Measurements from ENCODE around the gene MPP4. TPM values are rescaled to one million over a fixed set of nuclear protein-coding genes. Genes with fewer than 3 reads are reported as not detected.

Gene MPP4
- total and polyA plus RNA-seq, 2 donors, result 0.05 to 0.16 TPM

DNA sequence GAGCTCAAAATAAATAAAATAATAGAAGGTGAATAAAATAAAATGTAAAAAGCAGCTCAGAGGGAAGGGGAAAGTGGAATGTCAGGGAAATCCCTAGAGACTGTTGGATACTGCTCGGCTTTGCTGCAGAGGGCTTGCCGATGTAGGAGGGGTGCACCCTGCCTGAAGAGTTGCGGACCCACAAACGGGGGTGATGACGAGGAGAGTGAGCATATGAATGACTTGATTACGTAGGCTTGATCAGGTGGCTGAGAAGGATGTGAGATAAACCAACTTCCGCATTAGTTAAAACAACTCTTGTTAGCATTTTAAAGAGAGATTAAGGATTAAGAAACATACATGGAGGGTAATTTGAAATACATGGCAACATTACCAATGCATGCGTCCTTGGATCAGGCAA lies 34.1 kb downstream of the MPP4 start:
- Histone ChIP-seq H3K4me3 (ENCODE audit: low read length in 2 of 2) (no peak overlapping the region), H3K27me3 (ENCODE audit: control insufficient read depth in 2 of 2, insufficient read depth in 1 of 2, low read length in 1 of 2) (no peaks in the 10 kb centered on the region), H3K4me1 (ENCODE audit: control insufficient read depth in 2 of 2, insufficient read depth in 2 of 2, low read length in 2 of 2) (no peaks in the 10 kb centered on the region), H3K9me3 (ENCODE audit: control insufficient read depth in 2 of 2, insufficient read depth in 1 of 2, low read length in 1 of 2) (no peaks in the 10 kb centered on the region), H3K36me3 (ENCODE audit: control insufficient read depth in 2 of 2, insufficient read depth in 2 of 2, low read length in 1 of 2) (no peaks in the 10 kb centered on the region), H3K27ac (ENCODE audit: low read depth in 1 of 2, low read length in 1 of 2) (no peak overlapping the region)
- no peak for DNase-seq (ENCODE audit: low read depth in 6 of 9, low spot score in 9 of 9)
- WGBS, result 97% methylated on average over 8 of the region's 8 CpGs

DNA sequence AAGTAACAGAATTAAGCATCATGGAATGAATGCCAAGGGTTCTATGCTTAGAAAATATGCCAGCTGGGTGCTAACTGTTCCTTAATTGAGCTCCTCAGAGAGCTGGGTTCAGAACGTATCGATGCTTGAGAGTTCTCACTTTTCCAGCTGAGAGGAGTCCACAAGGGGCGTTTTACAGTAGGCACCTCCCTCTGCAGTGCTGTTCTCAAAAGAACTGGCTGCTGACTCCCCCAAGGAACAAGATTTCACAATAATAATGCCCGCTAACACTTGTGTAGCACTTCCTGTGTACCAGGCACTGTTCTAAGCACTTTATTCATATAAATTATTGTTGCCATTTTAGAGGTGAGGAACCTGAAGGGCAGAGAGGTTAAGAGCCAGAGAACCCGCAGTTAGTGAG lies 37.1 kb downstream of the MPP4 start:
- Histone ChIP-seq H3K27me3 (ENCODE audit: control insufficient read depth in 2 of 2, insufficient read depth in 1 of 2, low read length in 1 of 2) (no peaks in the 10 kb centered on the region), H3K9me3 (ENCODE audit: control insufficient read depth in 2 of 2, insufficient read depth in 1 of 2, low read length in 1 of 2) (no peaks in the 10 kb centered on the region), H3K4me1 (ENCODE audit: control insufficient read depth in 2 of 2, insufficient read depth in 2 of 2, low read length in 2 of 2) (no peaks in the 10 kb centered on the region), H3K36me3 (ENCODE audit: control insufficient read depth in 2 of 2, insufficient read depth in 2 of 2, low read length in 1 of 2) (no peaks in the 10 kb centered on the region), H3K27ac (ENCODE audit: low read depth in 1 of 2, low read length in 1 of 2) (no peak overlapping the region), H3K4me3 (ENCODE audit: low read length in 2 of 2) (no peak overlapping the region)
- DNase-seq (ENCODE audit: low read depth in 6 of 9, low spot score in 9 of 9), result no peak
- 82% methylated on average over 5 of the region's 5 CpGs for WGBS

DNA sequence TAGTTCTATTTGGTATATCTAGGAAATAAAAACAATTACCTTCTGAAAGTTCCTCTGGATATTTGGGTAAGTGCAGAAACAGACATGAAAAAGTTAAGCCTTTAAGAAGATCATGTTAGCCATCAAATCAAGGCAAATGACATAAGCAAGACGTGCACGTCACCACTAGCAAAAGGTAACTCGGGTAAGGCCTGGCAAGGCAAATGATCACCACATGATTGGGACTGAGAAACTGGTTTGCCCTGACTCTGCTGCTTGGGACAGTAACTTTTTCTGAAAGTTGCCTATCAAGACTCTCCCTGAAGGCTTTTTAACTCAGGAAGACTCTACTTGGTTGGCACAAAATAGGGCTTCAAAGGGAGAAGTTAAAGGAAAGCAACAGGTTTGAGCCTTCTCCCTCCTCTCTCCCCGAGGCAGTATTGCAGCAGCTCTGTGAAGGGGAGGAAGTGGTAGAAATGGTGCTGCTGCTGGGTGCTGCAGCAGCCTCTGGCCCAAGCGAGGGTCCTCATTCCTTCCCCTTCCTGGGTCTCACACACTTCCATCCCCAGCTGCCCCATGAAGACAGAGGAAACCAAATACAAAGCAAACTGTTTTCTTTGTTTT lies 38.0 kb downstream of the MPP4 start:
- 68% methylated on average over 5 of the region's 5 CpGs for WGBS
- Histone ChIP-seq H3K36me3 (ENCODE audit: control insufficient read depth in 2 of 2, insufficient read depth in 2 of 2, low read length in 1 of 2) (no peaks in the 10 kb centered on the region), H3K4me1 (ENCODE audit: control insufficient read depth in 2 of 2, insufficient read depth in 2 of 2, low read length in 2 of 2) (no peaks in the 10 kb centered on the region), H3K4me3 (ENCODE audit: low read length in 2 of 2) (no peak overlapping the region), H3K27me3 (ENCODE audit: control insufficient read depth in 2 of 2, insufficient read depth in 1 of 2, low read length in 1 of 2) (no peaks in the 10 kb centered on the region), H3K9me3 (ENCODE audit: control insufficient read depth in 2 of 2, insufficient read depth in 1 of 2, low read length in 1 of 2) (no peaks in the 10 kb centered on the region), H3K27ac (ENCODE audit: low read depth in 1 of 2, low read length in 1 of 2) (no peak overlapping the region)
- peak in 2 of 9 donors; percentile 4 to 8 for DNase-seq (ENCODE audit: low read depth in 6 of 9, low spot score in 9 of 9)

DNA sequence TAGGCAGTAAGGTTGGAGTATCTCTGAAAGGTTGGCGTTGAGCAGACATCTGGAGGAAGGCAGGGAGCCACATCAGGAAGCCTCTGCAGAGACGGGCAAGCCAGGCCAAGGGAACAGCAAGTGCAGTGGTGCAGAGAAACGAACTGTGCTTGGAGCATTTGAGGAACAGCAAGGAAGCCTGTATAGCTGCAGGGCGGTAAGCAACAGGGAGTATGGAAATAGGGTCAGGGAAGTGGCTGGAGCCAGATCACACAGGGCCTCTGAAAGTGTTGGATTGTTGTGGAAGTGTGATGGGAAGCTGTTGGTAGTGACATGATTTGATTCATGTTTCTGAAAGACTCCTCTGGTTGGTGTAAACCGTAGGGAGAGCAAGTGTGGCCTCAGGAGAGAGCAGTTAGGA lies 41.7 kb downstream of the MPP4 start:
- H3K9me3 ChIP-seq (ENCODE audit: control insufficient read depth in 2 of 2, insufficient read depth in 1 of 2, low read length in 1 of 2), result no peaks in the 10 kb centered on the region
- no peak overlapping the region for H3K4me3 ChIP-seq (ENCODE audit: low read length in 2 of 2)
- H3K27ac ChIP-seq (ENCODE audit: low read depth in 1 of 2, low read length in 1 of 2), result no peak overlapping the region
- 94% methylated on average over 5 of the region's 5 CpGs for WGBS
- no peaks in the 10 kb centered on the region for H3K36me3 ChIP-seq (ENCODE audit: control insufficient read depth in 2 of 2, insufficient read depth in 2 of 2, low read length in 1 of 2)
- H3K4me1 ChIP-seq (ENCODE audit: control insufficient read depth in 2 of 2, insufficient read depth in 2 of 2, low read length in 2 of 2), result no peaks in the 10 kb centered on the region
- DNase-seq (ENCODE audit: low read depth in 6 of 9, low spot score in 9 of 9), result no peak
- no peaks in the 10 kb centered on the region for H3K27me3 ChIP-seq (ENCODE audit: control insufficient read depth in 2 of 2, insufficient read depth in 1 of 2, low read length in 1 of 2)

DNA sequence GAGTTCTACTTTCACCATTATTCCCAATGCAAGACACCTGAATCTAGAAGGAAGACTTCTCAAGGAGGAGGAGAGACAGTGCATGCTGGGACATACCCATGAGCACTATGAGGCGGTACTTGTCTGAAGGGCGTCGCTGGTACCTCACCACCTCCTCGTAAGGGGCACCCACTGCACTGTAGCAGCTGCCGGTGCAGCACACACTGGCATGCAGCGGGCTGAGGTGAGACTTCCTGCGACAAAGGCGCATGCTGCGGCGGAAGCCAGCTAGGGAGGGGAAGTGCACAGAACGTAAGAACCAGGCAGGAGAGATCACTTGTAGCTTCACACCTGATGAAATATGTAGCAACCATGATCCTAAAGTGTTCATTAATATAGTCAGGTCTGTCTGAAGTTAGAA lies 42.3 kb downstream of the MPP4 start:
- no peak for DNase-seq (ENCODE audit: low read depth in 6 of 9, low spot score in 9 of 9)
- Histone ChIP-seq H3K4me1 (ENCODE audit: control insufficient read depth in 2 of 2, insufficient read depth in 2 of 2, low read length in 2 of 2) (no peaks in the 10 kb centered on the region), H3K27ac (ENCODE audit: low read depth in 1 of 2, low read length in 1 of 2) (no peak overlapping the region), H3K9me3 (ENCODE audit: control insufficient read depth in 2 of 2, insufficient read depth in 1 of 2, low read length in 1 of 2) (no peaks in the 10 kb centered on the region), H3K4me3 (ENCODE audit: low read length in 2 of 2) (no peak overlapping the region), H3K27me3 (ENCODE audit: control insufficient read depth in 2 of 2, insufficient read depth in 1 of 2, low read length in 1 of 2) (no peaks in the 10 kb centered on the region), H3K36me3 (ENCODE audit: control insufficient read depth in 2 of 2, insufficient read depth in 2 of 2, low read length in 1 of 2) (no peaks in the 10 kb centered on the region)
- WGBS, result 96% methylated on average over 11 of the region's 11 CpGs

DNA sequence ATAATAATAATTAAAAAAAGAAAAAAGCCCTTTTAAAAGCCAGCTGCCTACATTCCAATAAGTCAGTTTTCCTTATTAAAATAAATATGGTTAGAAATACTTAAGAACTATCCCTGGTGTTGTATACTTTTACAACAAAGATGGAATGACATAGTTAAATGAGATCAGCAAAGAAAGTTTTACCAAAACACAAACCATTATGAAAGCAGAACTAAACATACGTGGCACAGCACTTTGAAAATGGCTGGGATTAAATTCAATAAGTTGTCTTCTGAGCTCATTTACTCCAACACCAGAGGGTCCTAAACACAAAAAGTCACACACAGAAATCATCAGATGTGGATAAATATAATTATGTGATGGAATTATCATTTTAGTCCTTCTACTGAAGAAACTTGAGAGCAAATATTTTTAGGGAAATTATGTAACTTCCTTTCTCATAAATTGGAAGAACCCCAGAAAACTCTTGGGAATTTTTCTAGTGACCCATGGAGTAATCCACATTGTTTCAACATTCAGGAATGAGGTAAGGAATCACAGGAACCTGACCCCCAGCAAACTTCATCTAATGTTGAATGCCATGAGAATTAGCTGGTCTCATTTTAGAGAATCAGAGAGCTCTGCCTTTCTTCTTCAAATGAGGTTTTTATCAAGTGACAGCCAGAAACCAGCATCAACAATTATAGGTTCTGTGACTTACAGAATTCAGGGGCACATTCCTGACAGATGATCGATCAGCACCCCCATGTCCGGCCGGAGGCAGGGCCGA lies 43.6 kb downstream of the MPP4 start:
- no peaks in the 10 kb centered on the region for H3K4me1 ChIP-seq (ENCODE audit: control insufficient read depth in 2 of 2, insufficient read depth in 2 of 2, low read length in 2 of 2)
- H3K27ac ChIP-seq (ENCODE audit: low read depth in 1 of 2, low read length in 1 of 2), result no peak overlapping the region
- H3K9me3 ChIP-seq (ENCODE audit: control insufficient read depth in 2 of 2, insufficient read depth in 1 of 2, low read length in 1 of 2), result no peaks in the 10 kb centered on the region
- no peak overlapping the region for H3K4me3 ChIP-seq (ENCODE audit: low read length in 2 of 2)
- DNase-seq (ENCODE audit: low read depth in 6 of 9, low spot score in 9 of 9), result no peak
- no peaks in the 10 kb centered on the region for H3K36me3 ChIP-seq (ENCODE audit: control insufficient read depth in 2 of 2, insufficient read depth in 2 of 2, low read length in 1 of 2)
- 97% methylated on average over 5 of the region's 5 CpGs for WGBS
- no peaks in the 10 kb centered on the region for H3K27me3 ChIP-seq (ENCODE audit: control insufficient read depth in 2 of 2, insufficient read depth in 1 of 2, low read length in 1 of 2)

DNA sequence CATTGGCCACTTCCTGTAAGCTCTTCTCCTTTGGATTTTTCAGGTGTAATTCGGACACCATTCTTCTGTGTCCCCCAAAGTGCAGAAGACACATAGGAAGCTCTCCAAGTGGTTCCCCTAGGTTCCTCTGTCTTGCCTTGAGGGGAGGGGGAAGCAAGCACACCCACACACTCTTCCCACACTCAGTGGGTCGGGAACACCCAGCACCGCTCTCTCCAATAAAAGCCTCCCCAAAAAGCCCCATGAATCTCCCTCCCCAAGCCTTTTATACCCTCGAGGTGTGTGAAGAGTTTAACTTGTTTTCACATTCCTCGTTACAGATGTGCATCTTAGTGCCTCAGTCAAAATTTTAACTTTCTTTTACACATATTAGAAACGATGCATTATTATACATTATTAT lies 45.2 kb downstream of the MPP4 start:
- H3K27ac ChIP-seq (ENCODE audit: low read depth in 1 of 2, low read length in 1 of 2), result no peak overlapping the region
- no peak for DNase-seq (ENCODE audit: low read depth in 6 of 9, low spot score in 9 of 9)

DNA sequence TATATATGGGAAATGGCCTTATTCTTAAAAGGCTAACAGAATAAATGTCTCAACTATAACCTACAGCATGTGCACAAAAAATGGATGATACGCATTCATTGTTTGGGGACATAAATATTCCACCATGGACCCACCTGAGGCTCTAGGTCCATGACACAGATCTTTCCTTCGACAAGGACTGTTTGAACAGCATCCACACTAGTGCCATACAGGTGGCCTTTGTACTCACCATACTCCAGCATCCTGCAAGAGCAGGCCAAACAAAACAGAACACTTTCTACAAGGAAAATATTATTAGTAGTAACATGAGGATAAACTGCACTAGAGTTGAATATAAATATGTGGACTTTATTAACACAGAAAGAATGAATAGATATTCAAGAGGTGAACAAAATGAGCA lies 49.0 kb downstream of the MPP4 start:
- H3K27ac ChIP-seq (ENCODE audit: low read depth in 1 of 2, low read length in 1 of 2), result no peak overlapping the region
- no peaks in the 10 kb centered on the region for H3K9me3 ChIP-seq (ENCODE audit: control insufficient read depth in 2 of 2, insufficient read depth in 1 of 2, low read length in 1 of 2)
- WGBS, result 96% methylated on average over 2 of the region's 2 CpGs
- no peaks in the 10 kb centered on the region for H3K4me1 ChIP-seq (ENCODE audit: control insufficient read depth in 2 of 2, insufficient read depth in 2 of 2, low read length in 2 of 2)
- H3K36me3 ChIP-seq (ENCODE audit: control insufficient read depth in 2 of 2, insufficient read depth in 2 of 2, low read length in 1 of 2), result no peaks in the 10 kb centered on the region
- H3K4me3 ChIP-seq (ENCODE audit: low read length in 2 of 2), result no peak overlapping the region
- H3K27me3 ChIP-seq (ENCODE audit: control insufficient read depth in 2 of 2, insufficient read depth in 1 of 2, low read length in 1 of 2), result no peaks in the 10 kb centered on the region
- no peak for DNase-seq (ENCODE audit: low read depth in 6 of 9, low spot score in 9 of 9)

More for the DNA sequence above, 45.2 kb downstream of the MPP4 start:
- Histone ChIP-seq H3K27me3 (ENCODE audit: control insufficient read depth in 2 of 2, insufficient read depth in 1 of 2, low read length in 1 of 2) (no peaks in the 10 kb centered on the region), H3K9me3 (ENCODE audit: control insufficient read depth in 2 of 2, insufficient read depth in 1 of 2, low read length in 1 of 2) (no peaks in the 10 kb centered on the region), H3K36me3 (ENCODE audit: control insufficient read depth in 2 of 2, insufficient read depth in 2 of 2, low read length in 1 of 2) (no peaks in the 10 kb centered on the region), H3K4me1 (ENCODE audit: control insufficient read depth in 2 of 2, insufficient read depth in 2 of 2, low read length in 2 of 2) (no peaks in the 10 kb centered on the region), H3K4me3 (ENCODE audit: low read length in 2 of 2) (no peak overlapping the region)
- WGBS, result 96% methylated on average over 6 of the region's 6 CpGs

DNA sequence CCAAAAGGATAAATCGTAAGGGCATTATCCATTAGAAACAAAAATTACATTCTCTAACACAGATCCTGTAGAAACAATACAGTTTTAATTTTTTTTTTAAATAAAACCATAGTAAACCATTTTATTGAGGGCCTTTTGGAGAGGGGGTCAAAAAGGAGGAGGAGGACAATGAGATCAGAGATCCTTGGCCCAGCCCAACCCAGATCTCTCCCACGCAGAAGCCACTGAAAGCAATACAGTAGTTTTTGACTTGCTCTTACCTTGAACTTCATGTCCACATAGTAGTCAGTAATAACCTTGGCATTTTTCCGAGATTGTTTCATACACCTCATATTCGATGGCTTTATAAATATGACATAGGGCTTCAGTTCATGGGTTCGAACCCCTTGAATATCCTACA lies 51.0 kb downstream of the MPP4 start:
- H3K4me1 ChIP-seq (ENCODE audit: control insufficient read depth in 2 of 2, insufficient read depth in 2 of 2, low read length in 2 of 2), result no peaks in the 10 kb centered on the region
- WGBS, result 97% methylated on average over 5 of the region's 5 CpGs

More for the DNA sequence above, 51.0 kb downstream of the MPP4 start:
- H3K27me3 ChIP-seq (ENCODE audit: control insufficient read depth in 2 of 2, insufficient read depth in 1 of 2, low read length in 1 of 2), result no peaks in the 10 kb centered on the region
- no peaks in the 10 kb centered on the region for H3K9me3 ChIP-seq (ENCODE audit: control insufficient read depth in 2 of 2, insufficient read depth in 1 of 2, low read length in 1 of 2)
- H3K36me3 ChIP-seq (ENCODE audit: control insufficient read depth in 2 of 2, insufficient read depth in 2 of 2, low read length in 1 of 2), result no peaks in the 10 kb centered on the region
- DNase-seq (ENCODE audit: low read depth in 6 of 9, low spot score in 9 of 9), result no peak
- no peak overlapping the region for H3K27ac ChIP-seq (ENCODE audit: low read depth in 1 of 2, low read length in 1 of 2)
- no peak overlapping the region for H3K4me3 ChIP-seq (ENCODE audit: low read length in 2 of 2)

All from thymus (tissue), 11 donors.